ENCODE data around the gene EXTL2.
"Not testable (repeated sequence)": the region's sequence is repeated elsewhere in the genome, so short reads cannot be mapped to it uniquely, and the experiment has no call there.

The EXTL2 gene

DNA sequence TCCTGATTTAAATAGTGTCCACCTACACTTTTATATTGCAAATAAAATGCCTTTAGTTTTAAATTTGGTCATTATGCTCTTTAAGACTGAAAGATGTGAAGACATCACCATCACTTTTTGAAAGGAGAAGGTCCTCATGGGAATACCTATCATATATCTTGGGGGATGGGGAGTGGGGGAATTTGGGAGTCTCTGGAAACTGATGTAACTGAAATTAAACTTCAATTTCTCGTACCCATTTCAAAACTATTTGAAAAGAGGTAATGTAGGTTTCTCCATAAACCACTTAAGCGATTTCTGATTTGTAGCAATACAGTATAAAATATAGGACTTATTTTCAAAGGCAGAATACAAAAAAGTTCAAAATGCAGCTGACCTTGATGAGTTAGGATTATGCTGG, 924 bp downstream of the EXTL2 start:
- Histone ChIP-seq H2AFZ (ENCODE audit: low read length) (no peak overlapping the region), H3K9me2 (replicated peaks; ENCODE audit: insufficient read depth, low read length) (no peaks in the 10 kb centered on the region), H3K4me1 (ENCODE audit: low read length) (0 out of 2 replicates have a peak, but pooled peaks cover 3% of the 10 kb centered on the region), H3K9me3 (replicated peaks; ENCODE audit: insufficient read depth, low read length) (no peaks in the 10 kb centered on the region), H3K79me2 (ENCODE audit: low read length) (peaks cover 24% of the 10 kb centered on the region), H4K20me1 (ENCODE audit: insufficient read depth, low read length) (no peaks in the 10 kb centered on the region), H3K4me3 (ENCODE audit: low read length) (no peak overlapping the region), H3K27me3 (replicated peaks; ENCODE audit: insufficient read depth, low read length) (no peaks in the 10 kb centered on the region), H3K36me3 (replicated peaks; ENCODE audit: insufficient read depth, low read length) (no peaks in the 10 kb centered on the region), H3K27ac (ENCODE audit: low read length) (no peak overlapping the region), H3F3A (ENCODE audit: insufficient read depth, low read length) (peaks cover 13% of the 10 kb centered on the region), H3K9ac (ENCODE audit: low read length) (no peak overlapping the region), H3K4me2 (ENCODE audit: low read depth, low read length) (peak overlapping the region; percentile 68; the same call in 1 of the 2 replicates)
- TF ChIP-seq EZH2phosphoT487 (IDR thresholded peaks at IDR 0.05; ENCODE audit: low read length), result no peak
- TF ChIP-seq EZH2 (optimal IDR thresholded peaks at IDR 0.05; ENCODE audit: low read depth, low read length), result no peak
- TF ChIP-seq, protein P1, sequence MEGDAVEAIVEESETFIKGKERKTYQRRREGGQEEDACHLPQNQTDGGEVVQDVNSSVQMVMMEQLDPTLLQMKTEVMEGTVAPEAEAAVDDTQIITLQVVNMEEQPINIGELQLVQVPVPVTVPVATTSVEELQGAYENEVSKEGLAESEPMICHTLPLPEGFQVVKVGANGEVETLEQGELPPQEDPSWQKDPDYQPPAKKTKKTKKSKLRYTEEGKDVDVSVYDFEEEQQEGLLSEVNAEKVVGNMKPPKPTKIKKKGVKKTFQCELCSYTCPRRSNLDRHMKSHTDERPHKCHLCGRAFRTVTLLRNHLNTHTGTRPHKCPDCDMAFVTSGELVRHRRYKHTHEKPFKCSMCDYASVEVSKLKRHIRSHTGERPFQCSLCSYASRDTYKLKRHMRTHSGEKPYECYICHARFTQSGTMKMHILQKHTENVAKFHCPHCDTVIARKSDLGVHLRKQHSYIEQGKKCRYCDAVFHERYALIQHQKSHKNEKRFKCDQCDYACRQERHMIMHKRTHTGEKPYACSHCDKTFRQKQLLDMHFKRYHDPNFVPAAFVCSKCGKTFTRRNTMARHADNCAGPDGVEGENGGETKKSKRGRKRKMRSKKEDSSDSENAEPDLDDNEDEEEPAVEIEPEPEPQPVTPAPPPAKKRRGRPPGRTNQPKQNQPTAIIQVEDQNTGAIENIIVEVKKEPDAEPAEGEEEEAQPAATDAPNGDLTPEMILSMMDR (IDR thresholded peaks at IDR 0.05; ENCODE audit: low read length), result no peak
- no peak for DNase-seq

DNA sequence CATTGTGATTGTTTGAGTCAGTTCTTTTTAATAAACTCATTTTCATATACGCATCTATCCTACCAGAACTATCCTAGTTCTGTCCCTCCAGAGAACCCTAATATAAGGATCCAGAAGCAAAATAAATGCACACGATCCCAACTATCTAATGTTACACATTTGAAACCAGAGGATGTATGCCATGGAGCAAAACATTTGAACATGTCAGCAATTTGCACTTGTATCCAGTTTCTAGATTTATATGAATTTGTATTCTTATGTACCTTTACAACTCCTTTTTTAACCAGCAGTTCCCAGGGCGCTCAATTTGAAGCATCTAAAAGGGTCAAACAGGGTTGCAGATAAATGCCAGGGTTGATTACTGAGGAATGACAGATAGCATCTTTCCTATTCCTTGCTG, 2.1 kb downstream of the EXTL2 start:
- no peaks in the 10 kb centered on the region for H4K20me1 ChIP-seq (ENCODE audit: insufficient read depth, low read length)
- no peaks in the 10 kb centered on the region for H3K9me3 ChIP-seq (replicated peaks; ENCODE audit: insufficient read depth, low read length)
- TF ChIP-seq EZH2 (optimal IDR thresholded peaks at IDR 0.05; ENCODE audit: low read depth, low read length), result no peak
- TF ChIP-seq, protein P1 (IDR thresholded peaks at IDR 0.05; ENCODE audit: low read length), result no peak
- TF ChIP-seq EZH2phosphoT487 (IDR thresholded peaks at IDR 0.05; ENCODE audit: low read length), result no peak
- H3K36me3 ChIP-seq (replicated peaks; ENCODE audit: insufficient read depth, low read length), result no peaks in the 10 kb centered on the region
- peaks cover 15% of the 10 kb centered on the region for H3K79me2 ChIP-seq (ENCODE audit: low read length)
- no peak overlapping the region for H3K4me3 ChIP-seq (ENCODE audit: low read length)
- H3K27ac ChIP-seq (ENCODE audit: low read length), result no peak overlapping the region
- no peak overlapping the region for H3K9ac ChIP-seq (ENCODE audit: low read length)
- H3F3A ChIP-seq (ENCODE audit: insufficient read depth, low read length), result peaks cover 13% of the 10 kb centered on the region
- H3K9me2 ChIP-seq (replicated peaks; ENCODE audit: insufficient read depth, low read length), result no peaks in the 10 kb centered on the region
- no peaks in the 10 kb centered on the region for H3K27me3 ChIP-seq (replicated peaks; ENCODE audit: insufficient read depth, low read length)
- H2AFZ ChIP-seq (ENCODE audit: low read length), result no peak overlapping the region
- H3K4me2 ChIP-seq (ENCODE audit: low read depth, low read length), result no peak overlapping the region
- DNase-seq, result no peak
- 0 out of 2 replicates have a peak, but pooled peaks cover 3% of the 10 kb centered on the region for H3K4me1 ChIP-seq (ENCODE audit: low read length)

DNA sequence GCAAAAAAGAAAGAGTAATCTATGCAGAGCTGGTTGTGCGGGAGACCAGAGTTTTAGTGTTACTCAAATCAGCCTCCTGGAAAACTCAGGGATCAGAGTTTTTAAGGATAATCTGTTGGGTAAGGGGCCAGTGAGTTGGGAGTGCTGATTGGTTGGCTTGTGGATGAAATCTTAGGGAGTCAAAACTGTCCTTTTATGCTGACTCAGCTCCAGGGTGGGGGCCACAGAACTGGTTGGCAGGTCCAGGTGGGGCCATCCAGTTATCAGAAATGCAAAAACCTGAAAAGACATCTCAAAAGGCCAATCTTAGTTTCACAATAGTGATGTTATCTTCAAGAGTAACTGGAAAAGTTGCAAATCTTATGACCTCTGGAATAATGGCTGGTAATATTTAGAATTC, 3.3 kb downstream of the EXTL2 start:
- Histone ChIP-seq H3K4me3 (ENCODE audit: low read length) (no peak overlapping the region), H3K4me2 (ENCODE audit: low read depth, low read length) (no peak overlapping the region), H3K27ac (ENCODE audit: low read length) (no peak overlapping the region), H3K9ac (ENCODE audit: low read length) (no peak overlapping the region), H3K27me3 (replicated peaks; ENCODE audit: insufficient read depth, low read length) (no peaks in the 10 kb centered on the region), H3K9me3 (replicated peaks; ENCODE audit: insufficient read depth, low read length) (no peaks in the 10 kb centered on the region), H2AFZ (ENCODE audit: low read length) (no peak overlapping the region), H3K4me1 (ENCODE audit: low read length) (0 out of 2 replicates have a peak, but pooled peaks cover 3% of the 10 kb centered on the region), H3F3A (ENCODE audit: insufficient read depth, low read length) (peaks cover 13% of the 10 kb centered on the region), H4K20me1 (ENCODE audit: insufficient read depth, low read length) (no peaks in the 10 kb centered on the region), H3K79me2 (ENCODE audit: low read length) (peaks cover 4% of the 10 kb centered on the region; the same call in 1 of the 2 replicates), H3K9me2 (replicated peaks; ENCODE audit: insufficient read depth, low read length) (no peaks in the 10 kb centered on the region), H3K36me3 (replicated peaks; ENCODE audit: insufficient read depth, low read length) (no peaks in the 10 kb centered on the region)
- DNase-seq, result no peak
- TF ChIP-seq EZH2 (optimal IDR thresholded peaks at IDR 0.05; ENCODE audit: low read depth, low read length), result no peak
- no peak for TF ChIP-seq EZH2phosphoT487 (IDR thresholded peaks at IDR 0.05; ENCODE audit: low read length)
- TF ChIP-seq, protein P1 (IDR thresholded peaks at IDR 0.05; ENCODE audit: low read length), result no peak

DNA sequence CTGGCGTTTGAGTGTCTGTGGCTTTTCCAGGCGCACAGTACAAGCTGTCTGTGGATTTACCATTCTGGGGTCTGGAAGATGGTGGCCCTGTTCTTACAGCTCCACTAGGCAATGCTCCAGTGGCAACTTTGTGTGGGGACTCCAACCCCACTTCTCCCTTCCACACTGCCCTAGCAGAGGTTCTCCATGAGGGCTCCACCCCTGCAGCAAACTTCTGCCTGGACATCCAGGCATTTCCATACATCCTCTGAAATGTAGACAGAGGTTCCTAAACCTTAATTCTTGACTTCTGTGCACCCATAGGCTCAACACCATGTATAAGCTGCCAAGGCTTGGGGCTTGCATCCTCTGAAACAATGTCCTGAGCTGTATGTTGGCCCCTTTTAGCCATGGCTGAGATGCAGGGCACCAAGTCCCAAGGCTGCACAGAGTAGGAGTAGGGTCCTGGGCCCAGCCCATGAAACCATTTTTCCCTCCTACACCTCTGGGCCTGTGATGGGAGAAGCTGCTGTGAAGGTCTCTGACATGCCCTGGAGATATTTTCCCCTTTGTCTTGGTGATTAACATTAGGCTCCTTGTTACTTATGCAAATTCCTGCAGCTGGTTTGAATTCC, 4.7 kb downstream of the EXTL2 start:
- not testable (repeated sequence) for H2AFZ ChIP-seq (ENCODE audit: low read length); H3K9me3 ChIP-seq (replicated peaks; ENCODE audit: insufficient read depth, low read length); DNase-seq; H3K4me3 ChIP-seq (ENCODE audit: low read length); H3K9ac ChIP-seq (ENCODE audit: low read length); H3F3A ChIP-seq (ENCODE audit: insufficient read depth, low read length); H3K9me2 ChIP-seq (replicated peaks; ENCODE audit: insufficient read depth, low read length); H3K4me2 ChIP-seq (ENCODE audit: low read depth, low read length); H3K27ac ChIP-seq (ENCODE audit: low read length); H3K27me3 ChIP-seq (replicated peaks; ENCODE audit: insufficient read depth, low read length); H3K79me2 ChIP-seq (ENCODE audit: low read length); H3K36me3 ChIP-seq (replicated peaks; ENCODE audit: insufficient read depth, low read length); H3K4me1 ChIP-seq (ENCODE audit: low read length); H4K20me1 ChIP-seq (ENCODE audit: insufficient read depth, low read length)

DNA sequence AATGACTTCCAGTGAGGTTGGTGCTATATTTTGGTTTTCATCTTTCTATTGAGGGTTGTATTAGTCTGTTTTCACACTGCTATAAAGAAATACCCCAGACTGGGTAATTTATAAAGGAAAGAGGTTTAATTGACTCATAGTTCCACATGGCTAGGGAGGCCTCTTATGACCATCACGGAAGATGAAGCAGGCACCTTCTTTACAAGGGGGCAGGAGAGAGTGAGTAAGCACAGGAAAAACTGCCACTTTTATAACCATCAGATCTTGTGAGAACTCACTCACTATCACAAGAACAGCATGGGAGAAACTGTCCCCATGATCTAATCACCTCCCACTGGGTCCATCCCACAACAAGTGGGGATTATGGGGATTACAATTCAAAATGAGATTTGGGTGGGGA, 5.6 kb downstream of the EXTL2 start:
- not testable (repeated sequence) for H3K27ac ChIP-seq (ENCODE audit: low read length); H2AFZ ChIP-seq (ENCODE audit: low read length); H3K9me2 ChIP-seq (replicated peaks; ENCODE audit: insufficient read depth, low read length); H3K9me3 ChIP-seq (replicated peaks; ENCODE audit: insufficient read depth, low read length); H3F3A ChIP-seq (ENCODE audit: insufficient read depth, low read length); H3K4me3 ChIP-seq (ENCODE audit: low read length); H3K9ac ChIP-seq (ENCODE audit: low read length); H3K4me2 ChIP-seq (ENCODE audit: low read depth, low read length); DNase-seq; H3K4me1 ChIP-seq (ENCODE audit: low read length); H3K36me3 ChIP-seq (replicated peaks; ENCODE audit: insufficient read depth, low read length); H3K79me2 ChIP-seq (ENCODE audit: low read length); H4K20me1 ChIP-seq (ENCODE audit: insufficient read depth, low read length); H3K27me3 ChIP-seq (replicated peaks; ENCODE audit: insufficient read depth, low read length)
